H1 (cell line): ENCODE results near the gene DFFB. TPM values are rescaled to one million over a fixed set of nuclear protein-coding genes. Genes with fewer than 3 reads are reported as not detected.

Experiments
- CTCF ChIA-PET: fragments of 300-600 bp; sonication (Branson Sonifier 250); formaldehyde crosslinking; loops from one replicate; lab custom pipeline; 2021; ENCODE audit not compliant: partially characterized antibody; lab: Charles Lee
- POLR2A ChIA-PET: fragments of 300-600 bp; sonication (Branson Sonifier 250); formaldehyde crosslinking; loops from one replicate; lab custom pipeline; 2021; ENCODE audit warnings: inconsistent platforms; ENCODE audit not compliant: partially characterized antibody; lab: Charles Lee
- DNase-seq, 2 experiments: peaks; one replicate each; pipeline versions ENCODE4 v3.0.0 to v3.0.0-alpha.2; 2010 to 2022; ENCODE audit warnings: low spot score in 2 of 2, low read depth in 1 of 2, mixed read lengths in 1 of 2
- FAIRE-seq: peaks from 2 replicates; lab custom pipeline; 2011; peaks lifted over from hg19 to GRCh38; lab: Jason Lieb, UNC
- H2AFZ ChIP-seq: 2 replicates; pipeline ENCODE4 v1.8.1; 2012; ENCODE audit warnings: low read length, inconsistent platforms
- H2AK5ac ChIP-seq: 2 replicates; pipeline ENCODE4 v1.6.1; 2013; ENCODE audit warnings: low read depth, low read length
- H2BK120ac ChIP-seq: replicated peaks from 2 replicates; pipeline ENCODE3; 2013; ENCODE audit warnings: low read depth, low read length, inconsistent platforms
- H2BK12ac ChIP-seq: 2 replicates; pipeline ENCODE4 v1.6.1; 2013; ENCODE audit warnings: low read depth, low read length
- H2BK15ac ChIP-seq: 2 replicates; pipeline ENCODE4 v1.6.1; 2013; ENCODE audit warnings: low read length
- H2BK20ac ChIP-seq: 2 replicates; pipeline ENCODE4 v1.6.1; 2013; ENCODE audit warnings: low read length
- H2BK5ac ChIP-seq: 2 replicates; pipeline ENCODE4 v1.6.1; 2013; ENCODE audit warnings: low read depth, low read length
- H3K14ac ChIP-seq: 2 replicates; pipeline ENCODE4 v1.6.1; 2013; ENCODE audit warnings: inconsistent platforms; ENCODE audit not compliant: insufficient read length
- H3K18ac ChIP-seq: 2 replicates; pipeline ENCODE4 v1.6.1; 2013; ENCODE audit warnings: low read length; ENCODE audit errors: extremely low read depth
- H3K23ac ChIP-seq: 2 replicates; pipeline ENCODE4 v1.6.1; 2013; ENCODE audit warnings: inconsistent platforms; ENCODE audit not compliant: insufficient read length
- H3K23me2 ChIP-seq: 2 replicates; pipeline ENCODE4 v1.6.1; 2013; ENCODE audit warnings: low read depth, low read length
- H3K27ac ChIP-seq: 2 replicates; pipeline ENCODE4 v1.6.1; 2011; ENCODE audit warnings: low read depth, low read length, inconsistent platforms
- H3K27me3 ChIP-seq, 4 experiments: replicated peaks in 1 of 4; 1 replicate in 1 of 4; 2 replicates in 3 of 4; pipeline versions ENCODE4 v1.6.1 to v1.8.1; 2011 to 2013; ENCODE audit warnings: low read length in 3 of 4, mild to moderate bottlenecking in 3 of 4, inconsistent platforms in 2 of 4, mixed read lengths in 2 of 4, moderate library complexity in 1 of 4; ENCODE audit not compliant: control insufficient read depth in 3 of 4, insufficient read depth in 3 of 4; ENCODE audit errors: extremely low read depth in 1 of 4
- H3K36me3 ChIP-seq, 4 experiments: 2 replicates each; pipeline versions ENCODE4 v1.6.1 to v1.8.1; 2011 to 2013; ENCODE audit warnings: mild to moderate bottlenecking in 4 of 4, low read length in 3 of 4, moderate library complexity in 2 of 4, control low read depth in 1 of 4, inconsistent platforms in 1 of 4; ENCODE audit not compliant: insufficient read depth in 4 of 4, control insufficient read depth in 2 of 4
- H3K4ac ChIP-seq: replicated peaks from 2 replicates; pipeline ENCODE3; 2013; ENCODE audit warnings: low read length, low read depth, mixed read lengths, inconsistent platforms; ENCODE audit not compliant: insufficient read length
- H3K4me1 ChIP-seq, 4 experiments: replicated peaks in 1 of 4; 1 replicate in 1 of 4; 2 replicates in 3 of 4; pipeline versions ENCODE4 v1.6.1 to v1.8.1; 2011 to 2013; ENCODE audit warnings: low read length in 3 of 4, inconsistent platforms in 2 of 4, mixed read lengths in 1 of 4; ENCODE audit not compliant: insufficient read depth in 4 of 4, control insufficient read depth in 3 of 4
- H3K4me2 ChIP-seq, 2 experiments: 2 replicates each; pipeline versions ENCODE4 v1.6.1 to v1.8.1; 2011 to 2013; ENCODE audit warnings: low read depth in 2 of 2, low read length in 2 of 2, control low read depth in 1 of 2, inconsistent platforms in 1 of 2, mild to moderate bottlenecking in 1 of 2; ENCODE audit not compliant: insufficient read depth in 1 of 2
- H3K4me3 ChIP-seq, 4 experiments: fragments of 200-600, 300-600 bp in 1 of 4; sonication (generic), shearing (Covaris generic), sonication (Bioruptor Twin) in 1 of 4; 2 replicates each; pipeline versions ENCODE4 v1.5.1 to v1.8.1; 2011 to 2016; ENCODE audit warnings: low read length in 4 of 4, low read depth in 3 of 4, control low read depth in 2 of 4, inconsistent platforms in 2 of 4, mild to moderate bottlenecking in 2 of 4, mixed read lengths in 1 of 4, moderate library complexity in 1 of 4; ENCODE audit not compliant: insufficient read depth in 2 of 4; ENCODE audit errors: extremely low read depth in 1 of 4
- H3K56ac ChIP-seq: replicated peaks from 2 replicates; pipeline ENCODE3; 2013; ENCODE audit warnings: low read depth, mild to moderate bottlenecking, mixed read lengths, low read length, inconsistent platforms; ENCODE audit not compliant: insufficient read length
- H3K79me1 ChIP-seq: 2 replicates; pipeline ENCODE4 v1.6.1; 2013; ENCODE audit warnings: low read depth, low read length, control low read depth
- H3K79me2 ChIP-seq, 2 experiments: 2 replicates each; pipeline versions ENCODE4 v1.6.1 to v1.8.1; 2012 to 2013; ENCODE audit warnings: low read length in 2 of 2, mild to moderate bottlenecking in 2 of 2, inconsistent platforms in 1 of 2; ENCODE audit not compliant: insufficient read depth in 2 of 2, control insufficient read depth in 1 of 2
- H3K9ac ChIP-seq, 4 experiments: replicated peaks in 1 of 4; 1 replicate in 1 of 4; 2 replicates in 3 of 4; pipeline versions ENCODE4 v1.6.1 to v1.8.1; 2011 to 2013; ENCODE audit warnings: low read depth in 3 of 4, low read length in 3 of 4, control low read depth in 2 of 4, mild to moderate bottlenecking in 2 of 4, moderate library complexity in 2 of 4, inconsistent platforms in 1 of 4; ENCODE audit errors: extremely low read depth in 1 of 4
- H3K9me3 ChIP-seq, 2 experiments: 2 replicates each; pipeline versions ENCODE4 v1.6.1 to v1.8.1; 2012 to 2013; ENCODE audit warnings: mild to moderate bottlenecking in 2 of 2, moderate library complexity in 2 of 2, control low read depth in 1 of 2, inconsistent platforms in 1 of 2, low read depth in 1 of 2, low read length in 1 of 2, mixed read lengths in 1 of 2; ENCODE audit not compliant: insufficient read depth in 2 of 2
- H4K20me1 ChIP-seq, 2 experiments: replicated peaks in 1 of 2; 2 replicates each; pipeline versions ENCODE3 to v1.8.1; 2011 to 2013; ENCODE audit warnings: inconsistent platforms in 2 of 2, low read length in 2 of 2, mild to moderate bottlenecking in 1 of 2; ENCODE audit not compliant: insufficient read depth in 2 of 2, control insufficient read depth in 1 of 2
- H4K5ac ChIP-seq: 2 replicates; pipeline ENCODE4 v1.6.1; 2013; ENCODE audit warnings: low read length, low read depth, mixed read lengths, inconsistent platforms; ENCODE audit not compliant: insufficient read length
- H4K8ac ChIP-seq: 2 replicates; pipeline ENCODE4 v1.8.0; 2013; ENCODE audit warnings: mild to moderate bottlenecking, moderate library complexity, low read length, inconsistent platforms; ENCODE audit not compliant: insufficient read depth; ENCODE audit errors: extremely low read depth
- H4K91ac ChIP-seq: replicated peaks from 2 replicates; pipeline ENCODE3; 2013; ENCODE audit warnings: low read length, mixed read lengths, inconsistent platforms; ENCODE audit not compliant: insufficient read length
- GABPA ChIP-seq: IDR thresholded peaks from 2 replicates; pipeline ENCODE4 v1.6.1; 2011; ENCODE audit warnings: mild to moderate bottlenecking, low read length, moderate library complexity, borderline replicate concordance; ENCODE audit not compliant: insufficient read depth
- TBP ChIP-seq: IDR thresholded peaks from 2 replicates; pipeline ENCODE4 v1.6.1; 2011; ENCODE audit warnings: low read depth, low read length, improper control_type of control experiment
- TCF12 ChIP-seq: IDR thresholded peaks from 2 replicates; pipeline ENCODE4 v1.6.1; 2011; ENCODE audit warnings: low read depth, mild to moderate bottlenecking, low read length
- WGBS, 2 experiments: shearing (Covaris generic) in 1 of 2; methylation state at CpG; one replicate each; pipeline versions ENCODE4 v1.1.6 to v1.1.7; 2013 to 2015; ENCODE audit warnings: low lambda C conversion rate in 2 of 2, mixed read lengths in 2 of 2, inconsistent platforms in 1 of 2, low coverage in 1 of 2, missing lambda C conversion rate in 1 of 2; ENCODE audit not compliant: insufficient replicate concordance in 2 of 2, insufficient coverage in 1 of 2, insufficient read length in 1 of 2; ENCODE audit errors: extremely low coverage in 1 of 2, missing lambda C conversion rate in 1 of 2; 5-methylcytosine and 5-hydroxymethylcytosine counted together
- polyA plus RNA-seq, 7 experiments: library from polyadenylated mRNA; depleted of rRNA in 3 of 7; stranded (reverse) in 5 of 7; unstranded in 2 of 7; fragments of >200 nt in 5 of 7; fragments of 200-250 nt in 2 of 7; gene quantifications; 1 replicate in 5 of 7; 2 replicates in 1 of 7; 4 replicates in 1 of 7; pipeline versions ENCODE4 v1.2.1 to v1.2.3, GENCODE V29; 2011 to 2013; ENCODE audit warnings: missing spikeins in 2 of 7, mixed read lengths in 2 of 7
- total RNA-seq: library from RNA; stranded (reverse); fragmentation: NEBNext Ultra II Directional; extraction: Animal tissue kit (Norgen Biotek cat#: 25700); gene quantifications from 2 replicates; pipeline ENCODE4 v1.2.1, GENCODE V29; 2021
- TF ChIP-seq, protein P1 (sequence below): IDR thresholded peaks from 2 replicates; pipeline ENCODE4 v1.6.1; 2011; ENCODE audit warnings: low read length, improper control_type of control experiment
- TF ChIP-seq, protein P2 (sequence below): IDR thresholded peaks from 2 replicates; pipeline ENCODE4 v1.6.1; 2011; ENCODE audit warnings: low read depth, mild to moderate bottlenecking, low read length; ENCODE audit not compliant: insufficient read depth

Gene DFFB
- total and polyA plus RNA-seq, 2 of the 8 experiments (the other 6 are each of a cell fraction or from before 2014, with no cell fraction given), result 8.6 to 11.9 TPM

DNA sequence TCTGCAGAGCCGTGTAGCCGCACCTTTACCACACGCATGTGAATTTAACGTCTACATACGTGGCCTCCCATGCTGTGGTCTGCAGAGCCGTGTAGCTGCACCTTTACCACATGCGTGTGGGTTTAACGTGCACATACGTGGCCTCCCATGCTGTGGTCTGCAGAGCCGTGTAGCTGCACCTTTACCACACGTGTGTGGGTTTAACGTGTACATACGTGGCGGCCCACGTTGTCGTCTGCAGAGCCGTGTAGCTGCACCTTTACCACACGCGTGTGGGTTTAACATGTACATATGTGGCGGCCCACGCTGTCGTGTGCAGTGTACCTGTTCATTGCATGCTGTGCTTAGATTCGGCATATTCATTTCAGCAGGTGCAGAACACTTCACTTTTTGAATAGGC lies 17.5 kb downstream of the DFFB start:
- TF ChIP-seq, protein P1, sequence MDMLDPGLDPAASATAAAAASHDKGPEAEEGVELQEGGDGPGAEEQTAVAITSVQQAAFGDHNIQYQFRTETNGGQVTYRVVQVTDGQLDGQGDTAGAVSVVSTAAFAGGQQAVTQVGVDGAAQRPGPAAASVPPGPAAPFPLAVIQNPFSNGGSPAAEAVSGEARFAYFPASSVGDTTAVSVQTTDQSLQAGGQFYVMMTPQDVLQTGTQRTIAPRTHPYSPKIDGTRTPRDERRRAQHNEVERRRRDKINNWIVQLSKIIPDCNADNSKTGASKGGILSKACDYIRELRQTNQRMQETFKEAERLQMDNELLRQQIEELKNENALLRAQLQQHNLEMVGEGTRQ, result no peak
- TF ChIP-seq GABPA (no peak), TCF12 (no peak), TBP (no peak)
- TF ChIP-seq, protein P2, sequence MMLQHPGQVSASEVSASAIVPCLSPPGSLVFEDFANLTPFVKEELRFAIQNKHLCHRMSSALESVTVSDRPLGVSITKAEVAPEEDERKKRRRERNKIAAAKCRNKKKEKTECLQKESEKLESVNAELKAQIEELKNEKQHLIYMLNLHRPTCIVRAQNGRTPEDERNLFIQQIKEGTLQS, result no peak
- 89% methylated on average over 23 of the region's 23 CpGs; no CpG with 5 or more reads in 1 of the 2 experiments for WGBS, 2 experiments

More for the DNA sequence above, 17.5 kb downstream of the DFFB start:
- no peaks in the 10 kb centered on the region for H3K27me3 ChIP-seq
- no peak overlapping the region for H3K9ac ChIP-seq
- H3K56ac ChIP-seq, result no peak overlapping the region
- no peak overlapping the region for H3K4me2 ChIP-seq
- H2AFZ ChIP-seq, result no peak overlapping the region
- no peak overlapping the region for H3K23ac ChIP-seq
- H2BK20ac ChIP-seq, result no peak overlapping the region
- POLR2A ChIA-PET, result interaction anchor here (0.7 kb wide), 1 partner anchor 224 kb away, joined by 5 read pairs; no protein-coding TSS in a partner anchor
- H2BK120ac ChIP-seq, result no peak overlapping the region
- H4K8ac ChIP-seq, result no peak overlapping the region
- no peak overlapping the region for H2BK12ac ChIP-seq
- H3K14ac ChIP-seq, result no peak overlapping the region
- H2BK15ac ChIP-seq, result no peak overlapping the region
- CTCF ChIA-PET, result no interaction called here
- H3K4me1 ChIP-seq, result no peaks in the 10 kb centered on the region
- H3K79me1 ChIP-seq, result no peaks in the 10 kb centered on the region
- no peak overlapping the region for H4K5ac ChIP-seq
- H3K18ac ChIP-seq, result no peak overlapping the region
- no peak overlapping the region for H2BK5ac ChIP-seq
- no peaks in the 10 kb centered on the region for H3K23me2 ChIP-seq
- H4K20me1 ChIP-seq, result no peaks in the 10 kb centered on the region
- no peak overlapping the region for H3K27ac ChIP-seq
- no peak overlapping the region for H2AK5ac ChIP-seq
- H3K9me3 ChIP-seq, result peaks cover 0 to 9% of the 10 kb centered on the region in 2 experiments; a peak in 2 of 4 replicates
- no peaks in the 10 kb centered on the region for H3K79me2 ChIP-seq
- no peak for FAIRE-seq
- peaks cover 0 to 5% (median 1%) of the 10 kb centered on the region in 4 experiments; a peak in 4 of 8 replicates for H3K36me3 ChIP-seq
- no peak overlapping the region for H3K4me3 ChIP-seq
- H3K4ac ChIP-seq, result no peak overlapping the region
- H4K91ac ChIP-seq, result no peak overlapping the region
- DNase-seq, result no peak
